Stimulated activated naive CD8-positive, alpha-beta T cell treated with anti-CD3 and anti-CD28 coated beads, Interleukin-15, amount 100 ng/mL, for 72 hours (primary cell): ENCODE results near the gene KRT31.
A peak's percentile ranks its signal among the peaks of the same experiment; 100 is the strongest.
"Not testable (repeated sequence)": the region's sequence is repeated elsewhere in the genome, so short reads cannot be mapped to it uniquely, and the experiment has no call there.

Experiments
- ATAC-seq: fragments of 150-1000 bp; cut with Tn5 transposase; 2 replicates; pipeline ENCODE4 v1.10.0; 2021; ENCODE audit warnings: mild to moderate bottlenecking, moderate library complexity
- DNase-seq, 2 donors: peaks; one replicate each; pipeline ENCODE4 v3.0.0; 2021 to 2022
- H3K27ac Mint-ChIP-seq, 2 donors: one replicate each; pipeline ENCODE4 v1.8.0; 2022; ENCODE audit warnings: mild to moderate bottlenecking in 2 of 2, mixed read lengths in 2 of 2, moderate library complexity in 2 of 2
- H3K27me3 Mint-ChIP-seq: one replicate; pipeline ENCODE4 v1.8.0; 2022; ENCODE audit warnings: mixed read lengths
- H3K4me1 Mint-ChIP-seq: one replicate; pipeline ENCODE4 v1.8.0; 2022; ENCODE audit warnings: mild to moderate bottlenecking, mixed read lengths
- H3K4me3 Mint-ChIP-seq, 2 donors: one replicate each; pipeline ENCODE4 v1.8.0; 2022; ENCODE audit warnings: mild to moderate bottlenecking in 2 of 2, mixed read lengths in 2 of 2, moderate library complexity in 1 of 2
- H3K9me3 Mint-ChIP-seq, 2 donors: one replicate each; pipeline ENCODE4 v1.8.0; 2022; ENCODE audit warnings: mixed read lengths in 2 of 2

The KRT31 gene

GRCh38 chr17:41381943-41382342 is 15.5 kb downstream of the KRT31 start, which contains the start of gene KRT34:
KRT34 (minus strand) TSS chr17:41382306; CDS start chr17:41382246, 60 bp downstream.
- not testable (repeated sequence) for DNase-seq, H3K27ac Mint-ChIP-seq, ATAC-seq, H3K9me3 Mint-ChIP-seq, H3K4me3 Mint-ChIP-seq, H3K4me1 Mint-ChIP-seq, H3K27me3 Mint-ChIP-seq

DNA sequence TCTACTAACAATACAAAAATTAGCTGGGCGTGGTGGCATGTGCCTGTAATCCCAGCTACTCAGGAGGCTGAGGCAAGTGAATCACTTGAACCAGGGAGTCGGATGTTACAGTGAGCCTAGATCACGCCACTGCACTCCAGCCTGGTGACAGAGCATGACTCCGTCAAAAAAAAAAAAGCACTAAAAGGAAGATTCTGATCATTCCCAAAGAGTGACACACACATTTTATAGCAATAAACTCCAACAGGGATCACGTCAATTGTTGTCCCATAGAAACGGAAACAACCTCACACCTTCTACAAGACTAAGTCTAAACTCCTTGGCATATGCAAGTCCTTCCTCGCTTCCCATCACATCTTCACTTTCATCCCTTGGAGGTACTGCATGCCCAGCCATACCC is 17.3 kb downstream of the KRT31 start:
- H3K4me1 Mint-ChIP-seq, ATAC-seq, H3K9me3 Mint-ChIP-seq, H3K4me3 Mint-ChIP-seq, H3K27ac Mint-ChIP-seq, DNase-seq, H3K27me3 Mint-ChIP-seq: not testable (repeated sequence)

GRCh38 chr17:41377546-41377945 is 19.9 kb downstream of the KRT31 start:
- H3K27me3 Mint-ChIP-seq, result no peaks in the 10 kb centered on the region
- H3K4me1 Mint-ChIP-seq, result peaks cover 5% of the 10 kb centered on the region
- peaks cover 5 to 7% of the 10 kb centered on the region in 2 donors for H3K9me3 Mint-ChIP-seq
- ATAC-seq (no peak), DNase-seq (no peak)
- no peak overlapping the region for H3K4me3 Mint-ChIP-seq
- no peak overlapping the region for H3K27ac Mint-ChIP-seq

GRCh38 chr17:41369713-41370112 is 27.7 kb downstream of the KRT31 start, which contains the start of gene KRT33B:
KRT33B (minus strand) TSS chr17:41369813; CDS start chr17:41369750, 63 bp downstream.
- no peak within 1 kb of the TSS for H3K27ac Mint-ChIP-seq
- ATAC-seq (no peak), DNase-seq (no peak)
- H3K9me3 Mint-ChIP-seq, result peaks cover 5 to 7% of the 10 kb centered on the region in 2 donors
- H3K4me3 Mint-ChIP-seq, result no peak within 1 kb of the TSS
- H3K27me3 Mint-ChIP-seq, result no peaks in the 10 kb centered on the region
- no peaks in the 10 kb centered on the region for H3K4me1 Mint-ChIP-seq

- H3K27me3 Mint-ChIP-seq, result no peaks in the 10 kb centered on the region
- H3K27ac Mint-ChIP-seq, result no peak overlapping the region
- no peaks in the 10 kb centered on the region for H3K4me1 Mint-ChIP-seq
- H3K9me3 Mint-ChIP-seq, result peaks cover 0 to under 1% of the 10 kb centered on the region in 2 donors
- no peak overlapping the region for H3K4me3 Mint-ChIP-seq
- DNase-seq (no peak), ATAC-seq (no peak)
Observed at GRCh38 chr17:41369023-41369422, 28.4 kb downstream of the KRT31 start.

- Mint-ChIP-seq H3K27ac (no peak overlapping the region), H3K4me1 (no peaks in the 10 kb centered on the region), H3K4me3 (no peak overlapping the region), H3K27me3 (no peaks in the 10 kb centered on the region), H3K9me3 (no peaks in the 10 kb centered on the region)
- ATAC-seq (no peak), DNase-seq (no peak)
Observed at GRCh38 chr17:41367426-41368075, 29.9 kb downstream of the KRT31 start.

DNA sequence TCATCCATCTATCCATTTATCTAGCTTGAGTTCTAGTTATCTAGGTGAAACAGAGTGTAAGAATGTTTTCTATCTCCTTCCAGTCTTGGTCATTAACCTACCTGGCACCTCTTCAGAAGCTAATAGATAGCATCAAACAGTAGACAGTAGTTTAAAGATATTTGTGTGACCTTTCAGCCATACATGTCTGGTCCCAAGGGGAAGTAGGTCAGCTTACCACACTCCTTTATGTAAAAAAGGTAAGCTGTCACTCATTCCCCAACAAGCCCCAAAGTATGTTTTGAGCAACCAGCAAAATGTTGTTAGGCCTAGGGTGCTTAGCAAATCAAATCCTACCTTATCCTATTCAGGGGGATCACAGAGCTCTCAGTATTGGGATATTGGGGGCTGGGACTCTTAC is 31.3 kb downstream of the KRT31 start:
- H3K27me3 Mint-ChIP-seq, result no peaks in the 10 kb centered on the region
- DNase-seq (no peak), ATAC-seq (no peak)
- no peak overlapping the region for H3K27ac Mint-ChIP-seq
- H3K9me3 Mint-ChIP-seq, result no peaks in the 10 kb centered on the region
- H3K4me3 Mint-ChIP-seq, result no peak overlapping the region
- no peaks in the 10 kb centered on the region for H3K4me1 Mint-ChIP-seq

DNA sequence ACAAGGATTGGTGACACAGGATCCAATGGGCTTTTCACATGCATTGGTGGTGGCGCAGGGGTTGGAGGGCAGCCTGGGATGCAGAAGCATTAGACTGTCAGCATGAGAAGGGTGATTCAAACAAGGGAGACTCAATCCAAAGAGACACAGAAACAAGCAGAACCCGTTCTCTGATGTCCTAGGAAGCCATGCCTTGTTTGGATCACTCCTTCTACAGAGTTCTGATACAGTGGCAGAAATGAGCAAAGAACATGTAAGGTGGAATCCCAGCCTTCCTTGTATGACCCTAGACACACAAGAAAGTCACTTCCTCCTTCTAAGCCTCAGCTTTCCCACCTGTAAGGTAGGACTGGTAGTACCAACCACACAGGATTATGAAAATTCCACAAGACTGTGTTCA is 33.5 kb downstream of the KRT31 start:
- H3K4me3 Mint-ChIP-seq, result no peak overlapping the region
- DNase-seq, result no peak
- H3K27me3 Mint-ChIP-seq, result no peaks in the 10 kb centered on the region
- no peak overlapping the region for H3K27ac Mint-ChIP-seq
- H3K4me1 Mint-ChIP-seq, result no peaks in the 10 kb centered on the region
- no peaks in the 10 kb centered on the region for H3K9me3 Mint-ChIP-seq
- ATAC-seq, result no peak

DNA sequence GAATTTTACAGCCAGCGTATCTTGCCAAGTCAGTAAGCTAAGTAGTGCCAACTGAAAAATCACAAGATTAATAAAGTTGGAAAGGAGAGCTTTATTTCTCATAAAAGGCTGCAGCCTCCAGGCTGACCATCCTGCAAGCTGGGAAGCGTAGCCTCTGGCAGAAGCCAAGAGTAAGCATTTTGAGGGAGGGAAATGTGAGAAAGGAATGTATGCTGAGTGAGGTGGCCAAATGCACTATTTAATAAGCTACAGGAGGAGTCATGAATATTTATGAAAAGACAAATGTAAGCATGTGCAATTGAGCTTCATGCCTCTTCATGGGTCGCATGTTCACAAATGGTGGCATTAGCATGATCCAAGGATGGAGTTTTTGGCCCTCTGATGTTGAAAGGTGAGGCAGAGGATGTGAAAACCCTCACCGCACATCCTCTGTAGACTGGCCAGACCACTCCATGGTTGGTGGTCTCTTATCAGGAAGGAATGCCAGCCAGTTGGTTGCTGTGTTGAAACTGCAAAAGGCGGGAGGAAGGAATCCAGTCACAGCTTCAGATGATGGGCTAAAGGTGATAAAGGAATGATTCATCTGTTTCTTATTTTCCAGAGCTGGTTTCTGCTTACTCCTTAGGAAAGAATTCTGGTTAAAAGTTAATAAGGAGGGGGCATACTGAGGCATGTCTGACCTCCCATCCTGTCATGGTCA is 37.0 kb downstream of the KRT31 start:
- ATAC-seq (no peak), DNase-seq (no peak)
- Mint-ChIP-seq H3K9me3 (peaks cover 0 to 5% of the 10 kb centered on the region in 2 donors), H3K4me1 (no peaks in the 10 kb centered on the region), H3K4me3 (no peak overlapping the region), H3K27ac (no peak overlapping the region), H3K27me3 (no peaks in the 10 kb centered on the region)

DNA sequence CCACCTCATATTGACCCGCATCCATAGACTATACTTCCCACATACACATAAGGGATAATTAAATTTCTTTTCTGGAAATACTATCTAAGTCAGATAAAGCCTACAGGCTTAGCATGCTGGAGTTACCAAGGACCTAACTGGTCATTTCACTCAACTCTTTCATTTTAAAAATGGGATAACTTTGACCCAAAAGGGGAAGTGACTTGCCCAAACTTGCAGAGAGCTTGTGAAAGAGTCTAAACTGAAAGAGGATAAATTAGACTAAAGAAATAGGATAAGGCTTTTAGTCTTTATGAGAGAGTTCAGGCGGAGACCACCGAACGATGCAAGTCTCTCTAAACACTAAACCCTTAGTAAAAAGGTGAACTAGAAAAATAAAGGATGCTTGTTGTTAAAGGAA is 42.9 kb downstream of the KRT31 start:
- ATAC-seq, result no peak

GRCh38 chr17:41352597-41353366 is 44.6 kb downstream of the KRT31 start:
- DNase-seq (no peak), ATAC-seq (no peak)
- Mint-ChIP-seq H3K27me3 (no peaks in the 10 kb centered on the region), H3K9me3 (peaks cover 0 to 12% of the 10 kb centered on the region in 2 donors), H3K27ac (no peak overlapping the region), H3K4me3 (no peak overlapping the region), H3K4me1 (peaks cover 6% of the 10 kb centered on the region)

More for the DNA sequence above, 42.9 kb downstream of the KRT31 start:
- Mint-ChIP-seq H3K27ac (no peak overlapping the region), H3K4me3 (no peak overlapping the region), H3K9me3 (peaks cover 0 to 12% of the 10 kb centered on the region in 2 donors), H3K4me1 (peaks cover 6% of the 10 kb centered on the region), H3K27me3 (no peaks in the 10 kb centered on the region)
- DNase-seq, result no peak

GRCh38 chr17:41351177-41351576 is 46.2 kb downstream of the KRT31 start:
- Mint-ChIP-seq H3K9me3 (peaks cover 0 to 10% of the 10 kb centered on the region in 2 donors), H3K4me3 (no peak overlapping the region), H3K4me1 (peaks cover 6% of the 10 kb centered on the region), H3K27ac (no peak overlapping the region), H3K27me3 (no peaks in the 10 kb centered on the region)
- no peak for DNase-seq
- no peak for ATAC-seq

DNA sequence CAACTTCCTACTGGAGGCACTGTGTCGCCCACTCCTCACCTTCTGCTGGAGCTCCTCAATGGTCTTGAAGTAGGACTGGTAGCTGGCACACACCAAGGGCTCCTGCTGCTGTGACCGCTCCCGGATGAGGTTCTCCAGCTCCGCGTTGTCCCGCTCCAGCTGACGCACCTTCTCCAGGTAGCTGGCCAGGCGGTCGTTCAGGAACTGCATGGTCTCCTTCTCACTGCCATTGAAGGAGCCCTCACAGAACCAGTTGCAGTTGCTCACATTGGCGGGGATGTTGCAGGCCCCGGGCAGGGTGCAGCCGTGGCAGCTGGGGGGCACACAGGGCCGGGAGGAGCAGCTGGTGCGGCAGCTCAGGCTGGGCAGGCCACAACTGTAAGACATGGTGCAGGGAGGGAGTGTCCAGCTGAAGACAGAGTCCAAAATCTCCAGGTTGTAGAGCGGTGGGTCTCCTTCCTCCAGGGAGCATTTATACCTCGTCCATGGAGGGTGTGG is 47.0 kb downstream of the KRT31 start, which contains the start of gene KRT33A:
TSS of gene KRT33A (minus strand) at position 448 of the 498 bp plus-strand sequence. CDS start at position 387, 61 bp downstream.
- not testable (repeated sequence) for ATAC-seq, H3K4me3 Mint-ChIP-seq, H3K27me3 Mint-ChIP-seq, H3K9me3 Mint-ChIP-seq, DNase-seq, H3K4me1 Mint-ChIP-seq
- peak within 1 kb of the TSS in 1 of 2 donors; percentile 28 for H3K27ac Mint-ChIP-seq

DNA sequence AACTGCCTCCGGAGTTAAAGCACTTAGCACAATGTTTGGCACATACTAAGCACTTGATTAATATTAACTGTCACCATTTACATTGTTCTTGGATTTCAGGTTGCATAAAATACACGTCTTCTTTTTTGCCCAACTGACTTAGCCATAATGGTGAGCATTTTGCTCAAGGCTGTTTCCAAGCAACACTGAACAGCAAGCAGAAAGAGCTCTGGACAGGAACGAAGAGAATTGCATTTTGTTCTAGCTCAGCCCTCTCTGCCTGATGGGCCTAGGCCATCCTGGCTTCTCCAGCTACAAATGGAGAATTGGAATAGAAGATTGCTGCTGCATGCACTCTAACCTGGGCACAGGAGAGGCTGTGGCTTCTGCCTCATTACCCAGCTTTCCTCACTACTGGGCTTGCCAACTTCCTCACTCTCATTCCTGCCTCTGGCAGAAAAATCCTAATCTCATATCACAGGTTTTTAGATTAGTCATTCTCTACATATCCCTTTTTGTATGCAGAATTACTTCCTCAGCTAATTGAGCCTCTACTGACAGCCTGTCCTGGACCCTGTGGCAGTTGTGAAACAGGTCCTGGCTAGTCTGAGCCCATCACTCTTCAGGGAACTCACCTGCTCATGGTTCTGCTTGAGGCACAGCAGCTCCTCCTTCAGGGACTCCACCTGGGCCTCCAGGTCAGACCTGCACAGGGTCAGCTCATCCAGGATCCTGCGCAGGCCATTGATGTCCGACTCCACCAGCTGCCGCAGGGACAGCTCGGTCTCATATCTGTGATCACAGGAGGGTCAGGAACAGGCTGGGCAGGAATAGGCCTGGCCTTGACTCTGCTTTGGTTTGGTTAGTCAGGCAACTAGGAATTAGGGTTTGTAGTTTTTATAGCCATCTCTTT is 49.3 kb downstream of the KRT31 start:
- Mint-ChIP-seq H3K4me3 (no peak overlapping the region), H3K9me3 (peaks cover 4 to 11% of the 10 kb centered on the region in 2 donors), H3K27ac (no peak overlapping the region), H3K27me3 (no peaks in the 10 kb centered on the region), H3K4me1 (peaks cover 10% of the 10 kb centered on the region)
- no peak for ATAC-seq
- no peak for DNase-seq

GRCh38 chr17:41346421-41346820 is 51.0 kb downstream of the KRT31 start:
- H3K4me3 Mint-ChIP-seq, ATAC-seq, H3K27ac Mint-ChIP-seq, DNase-seq, H3K27me3 Mint-ChIP-seq: not testable (repeated sequence)
- Mint-ChIP-seq H3K9me3 (peaks cover 8 to 11% of the 10 kb centered on the region in 2 donors), H3K4me1 (peaks cover 14% of the 10 kb centered on the region)
